H1 (cell line): ENCODE data around the gene ZNF362. TPM values are rescaled to one million over a fixed set of nuclear protein-coding genes. Genes with fewer than 3 reads are reported as not detected.

Experiments
- CTBP2 ChIP-seq: IDR thresholded peaks from 2 replicates; pipeline ENCODE4 v1.7.0; 2011; ENCODE audit warnings: borderline replicate concordance, mild to moderate bottlenecking, moderate library complexity, mixed read lengths, low read length; ENCODE audit not compliant: insufficient read depth, insufficient read length
- GTF2F1 ChIP-seq: IDR thresholded peaks from 2 replicates; pipeline ENCODE4 v1.6.1; 2012; ENCODE audit warnings: low read depth, low read length, improper control_type of control experiment, borderline replicate concordance
- SAP30 ChIP-seq: fragments of 300-600 bp; sonication (generic); IDR thresholded peaks from 2 replicates; pipeline ENCODE4 v1.7.1; 2012; ENCODE audit warnings: low read length, moderate library complexity, mild to moderate bottlenecking, inconsistent platforms; ENCODE audit not compliant: insufficient read depth, insufficient replicate concordance
- ZNF274 ChIP-seq: IDR thresholded peaks from 2 replicates; pipeline ENCODE4 v1.7.0; 2012; ENCODE audit warnings: low read length, borderline replicate concordance; ENCODE audit errors: extremely low read depth
- polyA plus RNA-seq, 7 experiments: library from polyadenylated mRNA; depleted of rRNA in 3 of 7; stranded (reverse) in 5 of 7; unstranded in 2 of 7; fragments of >200 nt in 5 of 7; fragments of 200-250 nt in 2 of 7; gene quantifications; 1 replicate in 5 of 7; 2 replicates in 1 of 7; 4 replicates in 1 of 7; pipeline versions ENCODE4 v1.2.1 to v1.2.3, GENCODE V29; 2011 to 2013; ENCODE audit warnings: missing spikeins in 2 of 7, mixed read lengths in 2 of 7
- total RNA-seq: library from RNA; stranded (reverse); fragmentation: NEBNext Ultra II Directional; extraction: Animal tissue kit (Norgen Biotek cat#: 25700); gene quantifications from 2 replicates; pipeline ENCODE4 v1.2.1, GENCODE V29; 2021
- TF ChIP-seq, protein P1 (sequence below): IDR thresholded peaks from 2 replicates; pipeline ENCODE4 v1.6.1; 2011; ENCODE audit warnings: low read length, improper control_type of control experiment
- TF ChIP-seq, protein P2 (sequence below): IDR thresholded peaks from 2 replicates; pipeline ENCODE4 v1.6.1; 2012; ENCODE audit warnings: low read length, inconsistent platforms
- TF ChIP-seq, protein P3 (sequence below): fragments of 300-600 bp; sonication (generic); IDR thresholded peaks from 2 replicates; pipeline ENCODE4 v1.7.1; 2012; ENCODE audit warnings: low read length, moderate library complexity, mild to moderate bottlenecking, inconsistent platforms; ENCODE audit not compliant: insufficient replicate concordance

ZNF362 gene
- total and polyA plus RNA-seq, 2 of the 8 experiments (the other 6 are each of a cell fraction or from before 2014, with no cell fraction given): 24.2 to 27.8 TPM

DNA sequence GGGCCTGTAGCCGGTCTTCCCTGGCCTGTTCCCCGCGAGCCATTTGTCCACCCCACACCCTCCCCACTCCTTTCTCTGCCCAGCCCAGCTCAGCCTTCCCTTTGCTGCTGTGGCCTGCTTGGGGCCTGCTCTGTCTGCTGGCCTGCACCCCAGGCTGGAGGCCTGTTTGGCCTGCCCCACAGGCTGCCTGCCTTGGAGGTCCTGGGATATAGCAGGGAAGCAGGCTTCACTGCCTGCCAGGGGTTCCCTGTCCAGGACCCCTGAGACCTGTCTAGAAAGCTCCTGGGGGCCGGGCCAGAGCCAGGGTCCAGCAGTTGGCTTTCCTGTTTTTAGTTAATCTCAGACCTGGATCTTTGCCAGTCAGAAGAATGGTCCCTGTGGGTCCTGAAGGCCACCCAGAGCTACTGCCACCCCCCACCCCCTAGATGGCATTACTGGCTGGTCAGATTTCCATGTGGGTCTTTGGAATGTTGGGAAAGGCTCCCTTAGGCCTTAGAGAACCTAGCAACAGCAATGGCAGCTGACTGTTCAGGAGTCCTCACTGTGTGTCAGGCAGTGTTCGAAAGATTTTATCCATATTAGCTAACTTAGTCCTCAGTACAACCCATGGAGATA is 7.7 kb downstream of the ZNF362 start (continued):
- TF ChIP-seq, protein P1, sequence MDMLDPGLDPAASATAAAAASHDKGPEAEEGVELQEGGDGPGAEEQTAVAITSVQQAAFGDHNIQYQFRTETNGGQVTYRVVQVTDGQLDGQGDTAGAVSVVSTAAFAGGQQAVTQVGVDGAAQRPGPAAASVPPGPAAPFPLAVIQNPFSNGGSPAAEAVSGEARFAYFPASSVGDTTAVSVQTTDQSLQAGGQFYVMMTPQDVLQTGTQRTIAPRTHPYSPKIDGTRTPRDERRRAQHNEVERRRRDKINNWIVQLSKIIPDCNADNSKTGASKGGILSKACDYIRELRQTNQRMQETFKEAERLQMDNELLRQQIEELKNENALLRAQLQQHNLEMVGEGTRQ: no peak
- TF ChIP-seq, protein P2, sequence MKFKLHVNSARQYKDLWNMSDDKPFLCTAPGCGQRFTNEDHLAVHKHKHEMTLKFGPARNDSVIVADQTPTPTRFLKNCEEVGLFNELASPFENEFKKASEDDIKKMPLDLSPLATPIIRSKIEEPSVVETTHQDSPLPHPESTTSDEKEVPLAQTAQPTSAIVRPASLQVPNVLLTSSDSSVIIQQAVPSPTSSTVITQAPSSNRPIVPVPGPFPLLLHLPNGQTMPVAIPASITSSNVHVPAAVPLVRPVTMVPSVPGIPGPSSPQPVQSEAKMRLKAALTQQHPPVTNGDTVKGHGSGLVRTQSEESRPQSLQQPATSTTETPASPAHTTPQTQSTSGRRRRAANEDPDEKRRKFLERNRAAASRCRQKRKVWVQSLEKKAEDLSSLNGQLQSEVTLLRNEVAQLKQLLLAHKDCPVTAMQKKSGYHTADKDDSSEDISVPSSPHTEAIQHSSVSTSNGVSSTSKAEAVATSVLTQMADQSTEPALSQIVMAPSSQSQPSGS: no peak
- TF ChIP-seq CTBP2 (no peak), GTF2F1 (no peak), ZNF274 (no peak), SAP30 (no peak)
- TF ChIP-seq, protein P3, sequence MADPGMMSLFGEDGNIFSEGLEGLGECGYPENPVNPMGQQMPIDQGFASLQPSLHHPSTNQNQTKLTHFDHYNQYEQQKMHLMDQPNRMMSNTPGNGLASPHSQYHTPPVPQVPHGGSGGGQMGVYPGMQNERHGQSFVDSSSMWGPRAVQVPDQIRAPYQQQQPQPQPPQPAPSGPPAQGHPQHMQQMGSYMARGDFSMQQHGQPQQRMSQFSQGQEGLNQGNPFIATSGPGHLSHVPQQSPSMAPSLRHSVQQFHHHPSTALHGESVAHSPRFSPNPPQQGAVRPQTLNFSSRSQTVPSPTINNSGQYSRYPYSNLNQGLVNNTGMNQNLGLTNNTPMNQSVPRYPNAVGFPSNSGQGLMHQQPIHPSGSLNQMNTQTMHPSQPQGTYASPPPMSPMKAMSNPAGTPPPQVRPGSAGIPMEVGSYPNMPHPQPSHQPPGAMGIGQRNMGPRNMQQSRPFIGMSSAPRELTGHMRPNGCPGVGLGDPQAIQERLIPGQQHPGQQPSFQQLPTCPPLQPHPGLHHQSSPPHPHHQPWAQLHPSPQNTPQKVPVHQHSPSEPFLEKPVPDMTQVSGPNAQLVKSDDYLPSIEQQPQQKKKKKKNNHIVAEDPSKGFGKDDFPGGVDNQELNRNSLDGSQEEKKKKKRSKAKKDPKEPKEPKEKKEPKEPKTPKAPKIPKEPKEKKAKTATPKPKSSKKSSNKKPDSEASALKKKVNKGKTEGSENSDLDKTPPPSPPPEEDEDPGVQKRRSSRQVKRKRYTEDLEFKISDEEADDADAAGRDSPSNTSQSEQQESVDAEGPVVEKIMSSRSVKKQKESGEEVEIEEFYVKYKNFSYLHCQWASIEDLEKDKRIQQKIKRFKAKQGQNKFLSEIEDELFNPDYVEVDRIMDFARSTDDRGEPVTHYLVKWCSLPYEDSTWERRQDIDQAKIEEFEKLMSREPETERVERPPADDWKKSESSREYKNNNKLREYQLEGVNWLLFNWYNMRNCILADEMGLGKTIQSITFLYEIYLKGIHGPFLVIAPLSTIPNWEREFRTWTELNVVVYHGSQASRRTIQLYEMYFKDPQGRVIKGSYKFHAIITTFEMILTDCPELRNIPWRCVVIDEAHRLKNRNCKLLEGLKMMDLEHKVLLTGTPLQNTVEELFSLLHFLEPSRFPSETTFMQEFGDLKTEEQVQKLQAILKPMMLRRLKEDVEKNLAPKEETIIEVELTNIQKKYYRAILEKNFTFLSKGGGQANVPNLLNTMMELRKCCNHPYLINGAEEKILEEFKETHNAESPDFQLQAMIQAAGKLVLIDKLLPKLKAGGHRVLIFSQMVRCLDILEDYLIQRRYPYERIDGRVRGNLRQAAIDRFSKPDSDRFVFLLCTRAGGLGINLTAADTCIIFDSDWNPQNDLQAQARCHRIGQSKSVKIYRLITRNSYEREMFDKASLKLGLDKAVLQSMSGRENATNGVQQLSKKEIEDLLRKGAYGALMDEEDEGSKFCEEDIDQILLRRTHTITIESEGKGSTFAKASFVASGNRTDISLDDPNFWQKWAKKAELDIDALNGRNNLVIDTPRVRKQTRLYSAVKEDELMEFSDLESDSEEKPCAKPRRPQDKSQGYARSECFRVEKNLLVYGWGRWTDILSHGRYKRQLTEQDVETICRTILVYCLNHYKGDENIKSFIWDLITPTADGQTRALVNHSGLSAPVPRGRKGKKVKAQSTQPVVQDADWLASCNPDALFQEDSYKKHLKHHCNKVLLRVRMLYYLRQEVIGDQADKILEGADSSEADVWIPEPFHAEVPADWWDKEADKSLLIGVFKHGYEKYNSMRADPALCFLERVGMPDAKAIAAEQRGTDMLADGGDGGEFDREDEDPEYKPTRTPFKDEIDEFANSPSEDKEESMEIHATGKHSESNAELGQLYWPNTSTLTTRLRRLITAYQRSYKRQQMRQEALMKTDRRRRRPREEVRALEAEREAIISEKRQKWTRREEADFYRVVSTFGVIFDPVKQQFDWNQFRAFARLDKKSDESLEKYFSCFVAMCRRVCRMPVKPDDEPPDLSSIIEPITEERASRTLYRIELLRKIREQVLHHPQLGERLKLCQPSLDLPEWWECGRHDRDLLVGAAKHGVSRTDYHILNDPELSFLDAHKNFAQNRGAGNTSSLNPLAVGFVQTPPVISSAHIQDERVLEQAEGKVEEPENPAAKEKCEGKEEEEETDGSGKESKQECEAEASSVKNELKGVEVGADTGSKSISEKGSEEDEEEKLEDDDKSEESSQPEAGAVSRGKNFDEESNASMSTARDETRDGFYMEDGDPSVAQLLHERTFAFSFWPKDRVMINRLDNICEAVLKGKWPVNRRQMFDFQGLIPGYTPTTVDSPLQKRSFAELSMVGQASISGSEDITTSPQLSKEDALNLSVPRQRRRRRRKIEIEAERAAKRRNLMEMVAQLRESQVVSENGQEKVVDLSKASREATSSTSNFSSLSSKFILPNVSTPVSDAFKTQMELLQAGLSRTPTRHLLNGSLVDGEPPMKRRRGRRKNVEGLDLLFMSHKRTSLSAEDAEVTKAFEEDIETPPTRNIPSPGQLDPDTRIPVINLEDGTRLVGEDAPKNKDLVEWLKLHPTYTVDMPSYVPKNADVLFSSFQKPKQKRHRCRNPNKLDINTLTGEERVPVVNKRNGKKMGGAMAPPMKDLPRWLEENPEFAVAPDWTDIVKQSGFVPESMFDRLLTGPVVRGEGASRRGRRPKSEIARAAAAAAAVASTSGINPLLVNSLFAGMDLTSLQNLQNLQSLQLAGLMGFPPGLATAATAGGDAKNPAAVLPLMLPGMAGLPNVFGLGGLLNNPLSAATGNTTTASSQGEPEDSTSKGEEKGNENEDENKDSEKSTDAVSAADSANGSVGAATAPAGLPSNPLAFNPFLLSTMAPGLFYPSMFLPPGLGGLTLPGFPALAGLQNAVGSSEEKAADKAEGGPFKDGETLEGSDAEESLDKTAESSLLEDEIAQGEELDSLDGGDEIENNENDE: no peak
